Lung microvascular endothelial cell (primary cell): Measurements from ENCODE around the gene SLAIN2. TPM values are rescaled to one million over a fixed set of nuclear protein-coding genes. Genes with fewer than 3 reads are reported as not detected.

Source experiments
- DNase-seq, 2 donors: peaks; one replicate each; pipeline versions ENCODE4 v3.0.0 to v3.0.0-alpha.2; 2010; ENCODE audit warnings: low read depth in 2 of 2
- total RNA-seq: library from RNA; depleted of rRNA; stranded (reverse); fragments of >200 nt; gene quantifications from 2 replicates; pipeline ENCODE4 v1.2.1, GENCODE V29; 2014

The SLAIN2 gene
- total RNA-seq, 1 donor from 2014 or later = 18.5 TPM

- DNase-seq = peak; percentile 13 to 47
These were observed 27.9 kb downstream of the SLAIN2 start for GRCh38 chr4:48369248-48369647.

GRCh38 chr4:48369771-48370170 lies 28.4 kb downstream of the SLAIN2 start:
- no peak for DNase-seq

- DNase-seq = no peak
These were observed 29.2 kb downstream of the SLAIN2 start for GRCh38 chr4:48370260-48371134.

DNA sequence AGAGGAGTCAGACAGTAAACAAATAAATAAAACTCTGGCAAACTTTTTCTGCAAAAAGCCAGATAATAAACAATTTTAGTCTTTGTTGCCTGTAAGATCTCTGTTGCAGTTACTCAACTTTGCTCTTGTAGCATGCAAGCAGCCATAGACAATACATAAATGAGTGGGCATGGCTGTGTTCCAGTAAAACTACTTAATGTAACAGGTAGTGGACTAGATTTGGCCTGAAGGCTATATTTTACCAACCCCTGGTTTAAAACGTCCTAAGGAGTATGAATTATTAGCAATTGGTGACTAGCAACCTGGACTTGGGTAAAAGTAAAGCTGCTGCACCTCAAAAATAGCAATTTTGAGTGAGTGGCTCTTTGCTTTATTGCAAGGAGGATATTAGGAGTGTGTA lies 30.9 kb downstream of the SLAIN2 start:
- DNase-seq = no peak

DNA sequence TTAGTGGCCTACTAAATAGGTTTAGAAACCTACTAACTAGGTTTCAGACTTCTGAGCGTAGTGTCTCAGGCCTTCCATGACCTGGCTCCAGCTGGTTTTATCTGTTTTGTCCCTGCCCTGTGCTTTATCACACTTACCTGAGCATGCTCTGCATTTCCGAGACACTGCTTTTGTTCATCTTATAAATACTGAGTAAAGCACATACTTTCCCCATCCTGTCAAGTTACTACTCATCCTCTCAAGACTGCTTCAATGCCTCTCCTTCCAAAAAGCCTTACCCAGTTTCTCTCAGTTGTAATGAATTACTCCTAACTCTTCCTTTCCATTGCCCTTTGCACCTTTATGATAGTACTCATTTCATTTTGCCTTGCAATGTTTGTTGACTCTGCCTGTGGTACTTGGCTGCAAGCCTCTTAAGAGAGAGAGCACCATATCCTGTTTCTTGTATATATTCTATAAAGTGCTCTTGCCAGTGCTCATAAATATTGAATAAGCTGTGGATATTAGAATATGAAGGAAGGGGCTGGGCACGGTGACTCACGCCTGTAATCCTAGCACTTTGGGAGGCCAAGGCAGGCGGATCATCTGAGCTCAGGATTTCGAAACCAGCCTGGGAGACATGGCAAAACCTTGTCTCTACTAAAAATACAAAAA lies 34.4 kb downstream of the SLAIN2 start:
- peak; percentile 27 to 78 for DNase-seq

- DNase-seq = no peak
These were observed 38.4 kb downstream of the SLAIN2 start for GRCh38 chr4:48379587-48380180.

- peak in 1 of 2 donors; percentile 9 for DNase-seq
These were observed 39.3 kb downstream of the SLAIN2 start for GRCh38 chr4:48380583-48381167.

- DNase-seq = peak in 1 of 2 donors; percentile 52
These were observed 47.3 kb downstream of the SLAIN2 start for GRCh38 chr4:48388525-48389154.

GRCh38 chr4:48396043-48396442 lies 54.7 kb downstream of the SLAIN2 start:
- no peak for DNase-seq

DNA sequence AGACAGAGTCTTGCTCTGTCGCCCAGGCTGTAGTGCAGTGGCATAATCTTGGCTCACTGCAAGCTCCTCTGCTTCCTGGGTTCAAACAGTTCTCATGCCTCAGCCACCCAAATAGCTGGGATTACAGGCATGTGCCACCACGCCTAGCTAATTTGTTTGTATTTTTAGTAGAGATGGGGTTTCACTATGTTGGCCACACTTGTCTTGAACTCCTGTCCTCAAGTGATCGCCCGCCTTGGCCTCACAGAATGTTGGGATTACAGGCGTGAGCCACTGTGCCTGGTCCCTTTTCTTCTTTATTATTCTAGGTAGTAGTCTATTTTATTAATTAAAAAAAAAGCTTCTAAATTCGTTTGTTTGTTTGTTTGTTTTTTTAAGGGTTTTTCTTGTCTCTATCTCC lies 59.1 kb downstream of the SLAIN2 start:
- no peak for DNase-seq

- no peak for DNase-seq
These were observed 62.0 kb downstream of the SLAIN2 start for GRCh38 chr4:48403358-48403757.

GRCh38 chr4:48403779-48404178 lies 62.5 kb downstream of the SLAIN2 start:
- no peak for DNase-seq

- no peak for DNase-seq
These were observed 64.6 kb downstream of the SLAIN2 start for GRCh38 chr4:48405924-48406323.

DNA sequence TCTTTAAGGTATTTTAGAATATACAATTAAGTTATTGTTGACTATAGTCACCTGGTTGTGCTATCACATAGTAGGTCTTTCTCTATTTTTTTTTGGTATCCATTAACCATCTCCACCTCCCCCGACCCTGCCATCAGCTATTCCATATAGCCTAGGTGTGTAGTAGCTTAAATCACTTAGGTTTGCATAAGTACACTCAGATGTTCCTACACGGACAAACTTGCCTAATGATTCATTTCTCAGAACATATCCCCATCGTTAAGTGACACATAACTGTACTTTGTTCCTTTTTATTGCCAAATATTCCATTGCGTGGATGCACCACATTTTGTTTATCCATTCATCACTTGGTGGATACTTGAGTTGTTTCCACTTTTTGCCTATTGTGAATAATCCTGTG lies 67.9 kb downstream of the SLAIN2 start:
- no peak for DNase-seq

GRCh38 chr4:48410812-48411211 lies 69.5 kb downstream of the SLAIN2 start:
- DNase-seq = no peak

DNA sequence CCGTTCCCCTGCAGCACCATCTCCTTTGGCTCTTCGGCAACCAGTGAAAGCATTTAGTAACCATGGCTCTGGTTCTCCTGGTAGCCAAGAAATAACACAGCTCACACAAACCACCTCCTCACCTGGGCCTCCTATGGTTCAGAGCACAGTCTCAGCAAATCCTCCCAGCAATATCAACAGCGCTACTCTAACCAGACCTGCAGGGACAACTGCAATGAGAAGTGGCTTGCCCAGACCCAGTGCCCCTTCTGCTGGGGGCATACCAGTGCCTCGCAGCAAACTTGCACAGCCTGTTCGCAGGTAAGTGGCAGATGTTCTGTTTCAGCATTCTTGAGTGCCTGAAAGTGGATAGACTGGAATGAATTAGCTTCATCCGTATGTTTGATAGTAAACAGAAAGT lies 78.8 kb downstream of the SLAIN2 start:
- no peak for DNase-seq

GRCh38 chr4:48421101-48421500 lies 79.8 kb downstream of the SLAIN2 start:
- no peak for DNase-seq

DNA sequence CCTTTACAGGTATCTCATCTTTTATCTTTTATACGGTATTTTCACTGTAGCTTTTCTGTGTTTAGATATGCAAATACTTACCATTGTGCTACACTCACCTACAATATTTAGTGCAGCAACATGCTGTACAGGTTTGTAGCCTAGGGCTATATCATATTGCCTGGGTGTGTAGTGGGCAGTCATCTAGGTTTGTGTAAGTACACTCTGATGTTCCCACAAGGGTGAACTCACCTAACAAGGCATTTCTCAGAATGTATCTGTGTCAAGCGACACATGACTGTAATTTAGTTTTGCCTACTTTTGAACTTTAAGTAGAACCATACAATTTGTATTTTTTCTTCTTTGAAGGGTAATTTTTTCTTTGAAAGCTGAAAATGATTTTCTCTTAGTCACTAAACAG lies 87.6 kb downstream of the SLAIN2 start:
- no peak for DNase-seq

- no peak for DNase-seq
These were observed 88.6 kb downstream of the SLAIN2 start for GRCh38 chr4:48429709-48430474.

- DNase-seq = no peak
These were observed 90.1 kb downstream of the SLAIN2 start for GRCh38 chr4:48431401-48431800.

GRCh38 chr4:48432017-48432416 lies 90.7 kb downstream of the SLAIN2 start:
- DNase-seq = no peak
